ENCODE data around the gene DPH2. TPM values are rescaled to one million over a fixed set of nuclear protein-coding genes. Genes with fewer than 3 reads are reported as not detected.
A peak's percentile ranks its signal among the peaks of the same experiment; 100 is the strongest.

The DPH2 gene
- total and polyA plus RNA-seq, 2 of the 8 experiments (the other 6 are each of a cell fraction or from before 2014, with no cell fraction given), result 64.9 to 92.1 TPM

GRCh38 chr1:44002606-44003157 lies 32.9 kb downstream of the DPH2 start (continued):
- TF ChIP-seq CHD7 (IDR thresholded peaks at IDR 0.05; ENCODE audit: insufficient replicate concordance, low read length) (no peak), CTCF (IDR thresholded peaks at IDR 0.05; ENCODE audit: control extremely low read depth in 1 of 3, insufficient read depth in 1 of 3, low read depth in 1 of 3, low read length in 3 of 3) (peak; percentile 39 to 59 (median 58)), EZH2 (IDR thresholded peaks at IDR 0.05; ENCODE audit: low read depth, low read length, severe bottlenecking) (no peak), GABPA (IDR thresholded peaks at IDR 0.05; ENCODE audit: borderline replicate concordance, insufficient read depth, low read length) (no peak), CBX5 (IDR thresholded peaks at IDR 0.05; ENCODE audit: low read depth, low read length) (no peak), RAD21 (IDR thresholded peaks at IDR 0.05 in 1 of 2, conservative IDR thresholded peaks at IDR 0.05 in 1 of 2; ENCODE audit: low read depth in 2 of 2, low read length in 2 of 2) (peak in 1 of 2 experiments; percentile 28; a peak in 1 of 4 replicates)

Data from H1 (cell line).